ENCODE measurements around the gene COX14. TPM values are rescaled to one million over a fixed set of nuclear protein-coding genes. Genes with fewer than 3 reads are reported as not detected.

Gene COX14
- total RNA-seq, 1 donor from 2014 or later: 49.7 TPM

GRCh38 chr12:50078281-50078680, 33.8 kb upstream of the COX14 start:
- Histone ChIP-seq H3K36me3 (ENCODE audit: insufficient read depth, low read length) (no peaks in the 10 kb centered on the region), H3K4me3 (ENCODE audit: insufficient read depth, low read depth, low read length) (no peak overlapping the region), H3K9ac (ENCODE audit: low read length) (no peak overlapping the region), H3K27ac (ENCODE audit: low read depth, low read length) (no peak overlapping the region), H2AFZ (ENCODE audit: low read depth, low read length) (no peak overlapping the region), H3K27me3 (ENCODE audit: insufficient read depth, low read length) (no peaks in the 10 kb centered on the region), H3K79me2 (ENCODE audit: insufficient read depth, low read length) (no peaks in the 10 kb centered on the region), H3K4me1 (ENCODE audit: insufficient read depth, low read length) (peaks cover 7% of the 10 kb centered on the region), H4K20me1 (ENCODE audit: insufficient read depth, low read length) (no peaks in the 10 kb centered on the region), H3K4me2 (ENCODE audit: low read length) (no peak overlapping the region), H3K9me3 (ENCODE audit: insufficient read depth, low read depth, low read length) (no peaks in the 10 kb centered on the region)
- FAIRE-seq: no peak
- Mint-ChIP-seq H3K4me1 (ENCODE audit: low read depth, unreplicated experiment) (peaks cover 6% of the 10 kb centered on the region), H3K36me3 (ENCODE audit: low read depth, unreplicated experiment) (no peaks in the 10 kb centered on the region), H3K9me3 (ENCODE audit: unreplicated experiment) (peaks cover 2% of the 10 kb centered on the region), H3K27ac (ENCODE audit: unreplicated experiment) (no peak overlapping the region), H3K27me3 (ENCODE audit: low read depth, unreplicated experiment) (peaks cover 18% of the 10 kb centered on the region), H3K4me3 (ENCODE audit: unreplicated experiment) (no peak overlapping the region)
- no peak for TF ChIP-seq CTCF (IDR thresholded peaks at IDR 0.05; ENCODE audit: insufficient read depth, low read depth, low read length)
- TF ChIP-seq EZH2 (IDR thresholded peaks at IDR 0.05; ENCODE audit: insufficient read depth, low read length): no peak
- DNase-seq (ENCODE audit: low read depth): no peak

GRCh38 chr12:50079771-50080170, 32.3 kb upstream of the COX14 start:
- no peaks in the 10 kb centered on the region for H3K27me3 ChIP-seq (ENCODE audit: insufficient read depth, low read length)
- H3K27ac Mint-ChIP-seq (ENCODE audit: unreplicated experiment): no peak overlapping the region

More at GRCh38 chr12:50079771-50080170, 32.3 kb upstream of the COX14 start:
- DNase-seq (ENCODE audit: low read depth): no peak
- H2AFZ ChIP-seq (ENCODE audit: low read depth, low read length): no peak overlapping the region
- no peak overlapping the region for H3K4me3 ChIP-seq (ENCODE audit: insufficient read depth, low read depth, low read length)
- no peaks in the 10 kb centered on the region for H3K36me3 ChIP-seq (ENCODE audit: insufficient read depth, low read length)
- no peaks in the 10 kb centered on the region for H4K20me1 ChIP-seq (ENCODE audit: insufficient read depth, low read length)
- H3K27me3 Mint-ChIP-seq (ENCODE audit: low read depth, unreplicated experiment): peaks cover 18% of the 10 kb centered on the region
- no peak for FAIRE-seq
- peaks cover 11% of the 10 kb centered on the region for H3K4me1 Mint-ChIP-seq (ENCODE audit: low read depth, unreplicated experiment)
- H3K79me2 ChIP-seq (ENCODE audit: insufficient read depth, low read length): peaks cover 8% of the 10 kb centered on the region
- peaks cover 11% of the 10 kb centered on the region for H3K4me1 ChIP-seq (ENCODE audit: insufficient read depth, low read length)
- TF ChIP-seq EZH2 (IDR thresholded peaks at IDR 0.05; ENCODE audit: insufficient read depth, low read length) (no peak), CTCF (IDR thresholded peaks at IDR 0.05; ENCODE audit: insufficient read depth, low read depth, low read length) (no peak)
- no peaks in the 10 kb centered on the region for H3K9me3 ChIP-seq (ENCODE audit: insufficient read depth, low read depth, low read length)
- H3K4me2 ChIP-seq (ENCODE audit: low read length): no peak overlapping the region
- no peak overlapping the region for H3K27ac ChIP-seq (ENCODE audit: low read depth, low read length)
- H3K9ac ChIP-seq (ENCODE audit: low read length): no peak overlapping the region
- peaks cover 2% of the 10 kb centered on the region for H3K9me3 Mint-ChIP-seq (ENCODE audit: unreplicated experiment)
- no peak overlapping the region for H3K4me3 Mint-ChIP-seq (ENCODE audit: unreplicated experiment)
- H3K36me3 Mint-ChIP-seq (ENCODE audit: low read depth, unreplicated experiment): no peaks in the 10 kb centered on the region
